Activated naive CD4-positive, alpha-beta T cell treated with anti-CD3 and anti-CD28 coated beads, Interleukin-2, amount 10 ng/mL, durations not matched to agents 7 days and 5 days (primary cell): Measurements from ENCODE around the gene FBXO17.

Experiments
- CTCF ChIA-PET: fragments of 350-600 bp; sonication (Branson Sonifier 250); formaldehyde crosslinking; loops from one replicate; lab custom pipeline; 2021; ENCODE audit warnings: antibody characterized with exemption; lab: Charles Lee
- DNase-seq: peaks from one replicate; pipeline ENCODE4 v3.0.0-alpha.2; 2020
- H3K27ac Mint-ChIP-seq: one replicate; pipeline ENCODE4 v1.8.0; 2021; ENCODE audit warnings: mild to moderate bottlenecking, moderate library complexity, mixed read lengths
- H3K27me3 Mint-ChIP-seq: one replicate; pipeline ENCODE4 v1.8.0; 2021; ENCODE audit warnings: mild to moderate bottlenecking, mixed read lengths
- H3K36me3 Mint-ChIP-seq: one replicate; pipeline ENCODE4 v1.8.0; 2021; ENCODE audit warnings: mixed read lengths
- H3K4me1 Mint-ChIP-seq: one replicate; pipeline ENCODE4 v1.8.0; 2021; ENCODE audit warnings: mixed read lengths
- H3K4me3 Mint-ChIP-seq: one replicate; pipeline ENCODE4 v1.8.0; 2021; ENCODE audit warnings: mild to moderate bottlenecking, moderate library complexity, mixed read lengths
- H3K9me3 Mint-ChIP-seq: one replicate; pipeline ENCODE4 v1.8.0; 2021; ENCODE audit warnings: mixed read lengths

FBXO17 gene

DNA sequence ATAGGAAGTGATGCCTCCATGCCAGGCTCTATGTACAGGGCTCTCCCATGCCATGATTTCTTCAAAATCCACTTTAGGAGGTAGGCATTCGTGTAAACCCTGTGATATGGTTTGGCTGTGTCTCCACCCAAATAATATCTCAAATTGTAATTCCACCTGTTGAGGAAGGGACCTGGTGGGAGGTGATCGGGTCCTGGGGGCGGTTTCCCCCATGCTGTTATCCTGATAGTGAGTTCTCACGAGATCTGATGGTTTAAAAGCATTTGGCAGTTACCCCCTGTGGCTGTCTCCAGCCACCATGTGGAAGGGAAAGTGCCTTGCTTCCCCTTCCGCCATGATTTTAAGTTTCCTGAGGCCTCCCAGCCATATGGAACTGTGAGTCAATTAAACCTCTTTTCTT is 53.1 kb downstream of the FBXO17 start:
- Mint-ChIP-seq H3K27ac (no peak overlapping the region), H3K27me3 (no peaks in the 10 kb centered on the region), H3K9me3 (no peaks in the 10 kb centered on the region), H3K4me3 (no peak overlapping the region), H3K36me3 (peaks cover 6% of the 10 kb centered on the region), H3K4me1 (no peaks in the 10 kb centered on the region)
- DNase-seq, result no peak
- CTCF ChIA-PET, result no interaction called here

DNA sequence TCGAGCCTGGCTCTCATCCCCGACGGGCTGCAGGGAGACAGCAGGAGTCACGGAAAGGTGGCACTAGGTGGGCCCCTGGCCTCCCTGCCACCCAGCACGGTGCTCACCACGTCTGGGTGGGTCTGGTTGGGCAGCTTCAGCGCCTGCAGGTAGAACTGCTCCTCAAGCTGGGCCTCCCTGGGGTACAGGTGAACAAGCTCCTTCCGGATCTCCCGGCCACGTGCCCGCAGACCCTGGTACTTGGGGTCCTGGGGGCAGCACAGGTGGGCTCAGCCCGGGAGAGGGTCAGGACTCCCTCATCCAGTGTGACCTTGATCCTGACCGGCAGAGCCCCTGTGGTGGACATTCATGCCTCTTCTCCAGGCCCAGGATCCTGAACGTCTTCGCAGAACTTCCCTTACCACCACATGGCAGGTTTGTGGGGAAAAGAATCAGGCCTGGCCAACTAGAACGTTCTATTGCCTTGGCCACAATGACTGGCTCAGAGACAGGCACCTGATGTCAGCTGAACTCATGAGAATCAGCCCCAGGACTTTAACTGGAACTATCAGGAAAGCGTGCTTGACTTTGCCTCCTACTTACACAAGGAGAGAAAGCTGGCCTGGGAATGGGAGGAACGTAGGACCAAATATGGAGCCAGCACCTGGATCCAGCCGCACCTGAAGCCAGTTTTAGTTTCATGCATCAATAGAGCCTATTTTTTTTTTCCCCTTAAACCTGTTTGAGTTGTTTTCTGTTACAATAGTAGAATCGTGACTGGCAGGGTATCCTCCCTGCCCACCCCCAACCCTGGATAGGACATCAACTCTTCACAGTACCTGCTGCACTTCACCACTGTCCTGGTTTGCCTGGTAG is 53.9 kb downstream of the FBXO17 start:
- Mint-ChIP-seq H3K4me3 (no peak overlapping the region), H3K27me3 (no peaks in the 10 kb centered on the region), H3K4me1 (no peaks in the 10 kb centered on the region), H3K36me3 (peaks cover 6% of the 10 kb centered on the region), H3K9me3 (no peaks in the 10 kb centered on the region), H3K27ac (no peak overlapping the region)
- CTCF ChIA-PET, result no interaction called here
- no peak for DNase-seq

DNA sequence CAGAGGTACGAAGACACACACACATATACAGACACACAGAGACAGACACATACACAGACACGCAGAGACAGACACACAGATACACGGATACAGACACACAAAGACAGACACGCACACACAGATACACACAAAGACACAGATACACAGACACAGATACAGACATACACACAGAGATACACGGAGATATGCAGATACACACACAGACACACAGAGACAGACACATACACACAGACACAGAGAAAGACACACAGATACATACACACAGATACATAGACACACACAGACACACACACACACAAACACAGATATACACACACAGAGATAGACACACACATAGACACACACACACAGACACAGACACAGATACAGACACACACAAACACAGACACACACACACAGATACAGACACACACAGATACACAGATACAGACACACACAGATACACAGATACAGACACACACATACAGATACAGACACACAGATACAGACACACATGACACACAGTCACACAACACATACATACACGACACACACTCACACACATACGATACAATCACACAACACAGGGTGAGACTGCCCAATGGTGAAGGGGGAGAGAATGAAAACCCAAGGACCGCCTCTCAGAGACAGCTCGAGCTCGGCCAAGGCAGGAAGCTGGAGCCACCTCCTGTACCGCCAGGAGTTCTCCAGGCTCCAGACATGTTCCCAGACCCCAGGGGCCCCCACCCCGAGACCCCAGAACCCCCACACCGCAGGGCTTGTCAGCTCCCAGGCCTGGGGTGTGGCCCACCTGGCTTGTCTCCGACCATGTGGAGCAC is 54.7 kb downstream of the FBXO17 start:
- H3K27me3 Mint-ChIP-seq, result no peaks in the 10 kb centered on the region
- CTCF ChIA-PET, result interaction anchor here (1.4 kb wide), 1 partner anchor 10 kb away, joined by 4 read pairs; the partner anchor contains the start of genes MRPS12 and SARS2
- H3K4me1 Mint-ChIP-seq, result no peaks in the 10 kb centered on the region
- no peak overlapping the region for H3K27ac Mint-ChIP-seq
- H3K4me3 Mint-ChIP-seq, result no peak overlapping the region
- peaks cover 3% of the 10 kb centered on the region for H3K36me3 Mint-ChIP-seq
- DNase-seq, result no peak
- H3K9me3 Mint-ChIP-seq, result no peaks in the 10 kb centered on the region

DNA sequence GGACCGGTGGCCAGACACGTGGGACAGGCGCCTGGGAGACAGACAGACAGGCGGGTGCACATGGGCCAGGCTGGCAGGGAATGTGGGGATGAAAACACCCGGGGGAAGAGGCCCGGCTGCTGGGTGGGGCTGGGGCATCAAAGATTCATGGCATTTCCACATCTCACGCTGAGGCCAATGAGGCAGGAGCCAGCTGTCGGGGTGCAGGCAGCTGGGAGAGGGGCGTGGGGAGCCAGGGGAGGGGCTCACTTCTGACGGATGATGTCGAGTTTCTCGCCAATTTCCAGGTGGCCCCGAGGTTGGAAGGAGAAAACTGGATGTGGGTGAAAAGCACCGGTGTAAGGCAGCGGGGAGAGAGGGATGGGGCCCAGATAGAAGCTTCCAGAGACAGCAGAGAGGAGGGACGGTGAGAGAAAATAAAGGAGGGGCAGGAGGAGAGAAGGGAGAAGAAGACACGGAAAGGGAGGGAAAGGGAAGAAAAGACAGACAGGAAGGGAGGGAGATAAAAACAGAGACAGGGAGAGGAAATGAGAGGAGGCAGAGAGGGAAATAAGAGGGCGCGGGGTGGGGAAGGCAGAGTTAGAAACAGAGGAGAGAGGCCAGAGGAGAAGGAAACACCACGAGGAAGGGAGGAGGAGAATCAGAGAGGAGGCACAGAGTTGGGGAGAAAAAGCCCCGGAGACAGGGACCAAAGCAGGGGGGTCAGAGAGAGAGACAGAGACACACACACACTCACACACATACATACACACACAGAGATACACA is 55.5 kb downstream of the FBXO17 start:
- no peaks in the 10 kb centered on the region for H3K9me3 Mint-ChIP-seq
- H3K4me1 Mint-ChIP-seq, result no peaks in the 10 kb centered on the region
- no peaks in the 10 kb centered on the region for H3K27me3 Mint-ChIP-seq
- H3K27ac Mint-ChIP-seq, result no peak overlapping the region
- no peak for DNase-seq
- peaks cover 3% of the 10 kb centered on the region for H3K36me3 Mint-ChIP-seq
- no peak overlapping the region for H3K4me3 Mint-ChIP-seq
- CTCF ChIA-PET, result interaction anchor here (1.4 kb wide), 1 partner anchor 11 kb away, joined by 4 read pairs; the partner anchor contains the start of genes MRPS12 and SARS2

DNA sequence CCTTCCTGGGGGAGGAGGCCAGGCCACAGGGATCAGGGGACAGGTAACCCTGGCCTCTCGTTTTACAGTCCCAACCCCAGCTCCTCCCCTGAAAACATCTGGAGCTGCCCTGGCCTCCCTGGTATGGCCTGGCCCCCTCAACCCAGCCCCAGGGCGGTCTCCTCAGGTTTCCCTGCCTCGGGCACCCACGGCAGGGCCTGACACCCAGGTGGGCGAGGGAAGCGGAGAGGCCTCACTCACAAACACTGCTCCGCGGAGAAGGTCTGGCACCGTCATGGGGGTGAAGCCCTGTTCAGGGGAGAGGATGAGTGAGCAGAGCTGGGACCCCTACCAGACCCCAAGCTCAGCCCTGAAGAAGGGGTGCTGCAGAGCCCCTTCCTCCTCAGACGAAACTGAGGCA is 57.0 kb downstream of the FBXO17 start:
- no peaks in the 10 kb centered on the region for H3K36me3 Mint-ChIP-seq
- no peaks in the 10 kb centered on the region for H3K4me1 Mint-ChIP-seq
- DNase-seq, result no peak
- CTCF ChIA-PET, result interaction anchor here (1.4 kb wide), 1 partner anchor 12 kb away, joined by 3 read pairs; the partner anchor contains the start of genes MRPS12 and SARS2
- no peaks in the 10 kb centered on the region for H3K9me3 Mint-ChIP-seq
- H3K27ac Mint-ChIP-seq, result no peak overlapping the region
- no peak overlapping the region for H3K4me3 Mint-ChIP-seq
- H3K27me3 Mint-ChIP-seq, result no peaks in the 10 kb centered on the region

DNA sequence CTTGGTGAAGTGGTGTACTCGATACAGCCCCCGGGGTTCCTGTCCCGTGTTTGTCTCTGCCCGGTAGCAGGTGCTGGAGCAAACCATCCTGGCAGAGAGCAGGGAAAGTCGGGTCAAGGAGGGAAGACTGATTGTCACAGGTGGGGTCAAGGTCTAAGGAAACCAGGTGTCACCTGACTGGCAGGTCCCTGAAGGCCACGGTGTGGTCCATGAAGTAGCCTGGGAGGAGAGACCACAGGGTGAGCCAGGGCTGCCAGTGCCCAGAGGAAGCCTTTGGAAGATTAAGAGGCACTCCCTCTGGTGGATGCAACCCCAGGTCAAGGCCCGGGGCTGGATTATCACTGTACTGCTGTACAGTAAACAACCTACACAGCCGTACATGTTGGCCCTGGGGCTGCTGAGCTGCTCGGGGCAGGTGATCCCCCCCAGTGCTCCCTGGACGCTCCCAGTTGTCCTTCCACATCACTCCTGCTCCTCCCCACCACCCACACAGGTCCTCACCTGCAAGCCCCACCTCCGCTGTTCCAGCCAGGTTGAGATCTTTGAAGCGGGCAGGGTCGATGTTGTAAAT is 57.5 kb downstream of the FBXO17 start:
- H3K27me3 Mint-ChIP-seq, result no peaks in the 10 kb centered on the region
- H3K36me3 Mint-ChIP-seq, result no peaks in the 10 kb centered on the region
- no peaks in the 10 kb centered on the region for H3K9me3 Mint-ChIP-seq
- no peak for DNase-seq
- H3K4me3 Mint-ChIP-seq, result no peak overlapping the region
- CTCF ChIA-PET, result interaction anchor here (1.4 kb wide), 1 partner anchor 12 kb away, joined by 3 read pairs; the partner anchor contains the start of genes MRPS12 and SARS2
- H3K27ac Mint-ChIP-seq, result no peak overlapping the region
- no peaks in the 10 kb centered on the region for H3K4me1 Mint-ChIP-seq

DNA sequence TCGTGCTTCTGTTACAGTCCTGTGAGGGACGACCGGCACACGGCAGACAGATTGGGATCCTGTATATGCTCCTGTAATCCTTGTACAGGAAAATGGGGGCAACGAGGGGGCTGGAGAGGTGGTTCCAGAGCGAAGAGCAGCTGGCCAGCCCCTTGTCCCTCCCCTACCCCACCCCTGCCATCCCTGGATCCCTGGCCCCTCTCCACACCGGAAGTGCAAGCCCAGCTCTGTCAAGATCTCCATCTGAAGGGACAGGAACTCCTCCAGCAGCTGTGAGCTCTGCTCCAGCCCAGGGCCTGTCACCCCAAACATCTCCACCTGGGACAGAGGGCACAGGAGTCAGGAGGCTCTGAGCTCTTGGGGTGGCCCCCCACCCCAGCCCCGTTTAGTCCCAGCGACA is 58.0 kb downstream of the FBXO17 start:
- no peak for DNase-seq
- Mint-ChIP-seq H3K4me3 (no peak overlapping the region), H3K27me3 (no peaks in the 10 kb centered on the region), H3K9me3 (no peaks in the 10 kb centered on the region), H3K4me1 (no peaks in the 10 kb centered on the region), H3K27ac (no peak overlapping the region), H3K36me3 (no peaks in the 10 kb centered on the region)
- CTCF ChIA-PET, result interaction anchor here (1.4 kb wide), 1 partner anchor 13 kb away, joined by 3 read pairs; the partner anchor contains the start of genes MRPS12 and SARS2

DNA sequence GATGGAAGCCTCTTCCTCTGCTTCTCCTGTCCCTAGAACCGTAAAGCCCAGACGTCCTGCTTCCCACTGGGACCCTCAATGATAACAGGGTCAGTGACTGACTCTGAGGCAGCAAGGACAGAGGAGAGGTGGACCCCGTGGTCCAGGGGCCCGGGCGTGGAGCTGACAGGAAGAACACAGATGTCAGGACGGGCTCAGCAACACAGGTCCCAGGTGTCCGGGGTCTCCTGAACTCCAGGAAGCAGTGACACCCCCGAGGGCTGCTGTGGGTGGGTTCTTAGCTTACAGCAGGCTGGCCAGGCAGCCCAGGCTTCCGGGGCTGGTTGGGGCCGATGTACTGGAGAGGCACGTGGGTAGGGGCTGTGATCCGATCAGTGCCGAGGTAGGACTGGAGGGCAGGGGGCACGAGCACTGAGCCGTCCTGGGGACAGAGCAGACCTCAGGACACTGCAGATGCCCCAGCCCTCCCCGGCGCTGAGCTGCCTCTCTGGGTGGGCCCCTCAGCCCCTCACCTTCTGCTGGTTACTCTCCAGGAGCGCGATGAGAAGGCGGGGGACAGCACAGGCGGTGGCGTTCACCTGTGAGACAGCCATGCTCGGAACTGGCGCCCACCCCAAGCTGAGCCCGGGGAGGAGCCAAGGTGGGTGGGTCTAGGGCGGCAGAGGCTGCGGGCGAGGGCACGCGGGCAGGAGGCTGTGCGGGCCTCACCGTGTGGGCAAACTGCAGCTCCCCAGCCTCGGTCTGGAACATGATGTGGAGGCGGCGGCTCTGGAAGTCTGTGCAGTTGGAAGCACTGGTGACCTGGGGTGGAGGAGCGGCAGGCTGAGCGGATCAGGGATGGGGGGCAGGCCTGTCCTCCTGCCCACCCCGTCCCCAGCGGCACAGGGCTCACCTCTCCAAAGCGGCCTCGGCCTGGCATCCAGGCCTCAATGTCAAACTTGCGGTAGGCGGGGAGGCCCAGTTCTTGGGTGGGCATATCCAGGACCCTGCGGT is 59.9 kb downstream of the FBXO17 start:
- DNase-seq, result no peak
- Mint-ChIP-seq H3K27ac (no peak overlapping the region), H3K36me3 (no peaks in the 10 kb centered on the region), H3K4me3 (no peak overlapping the region), H3K4me1 (no peaks in the 10 kb centered on the region), H3K9me3 (no peaks in the 10 kb centered on the region), H3K27me3 (no peaks in the 10 kb centered on the region)
- CTCF ChIA-PET, result no interaction called here

DNA sequence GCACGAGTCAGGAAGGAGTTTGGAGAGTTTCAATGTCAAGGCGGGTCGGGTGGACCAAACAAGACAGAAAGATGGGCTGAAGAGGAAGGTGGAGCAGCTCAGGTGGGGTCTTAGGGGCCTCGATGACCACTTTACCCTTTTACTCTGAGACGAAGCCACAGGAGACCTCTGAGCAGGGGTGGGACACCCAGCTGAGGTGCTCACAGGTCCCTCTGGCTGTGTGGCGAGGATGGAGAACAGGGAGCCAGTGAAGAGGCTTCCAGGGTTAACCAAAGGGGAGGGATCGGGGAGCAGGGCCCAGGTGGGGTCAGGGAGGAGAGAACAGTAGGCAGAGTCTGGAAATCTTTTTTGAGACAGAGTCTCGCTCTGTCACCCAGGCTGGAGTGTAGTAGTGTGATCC is 61.6 kb downstream of the FBXO17 start:
- Mint-ChIP-seq H3K4me3 (no peak overlapping the region), H3K9me3 (no peaks in the 10 kb centered on the region), H3K27me3 (no peaks in the 10 kb centered on the region), H3K27ac (no peak overlapping the region), H3K4me1 (peaks cover 5% of the 10 kb centered on the region), H3K36me3 (no peaks in the 10 kb centered on the region)
- CTCF ChIA-PET, result no interaction called here
- DNase-seq, result no peak

DNA sequence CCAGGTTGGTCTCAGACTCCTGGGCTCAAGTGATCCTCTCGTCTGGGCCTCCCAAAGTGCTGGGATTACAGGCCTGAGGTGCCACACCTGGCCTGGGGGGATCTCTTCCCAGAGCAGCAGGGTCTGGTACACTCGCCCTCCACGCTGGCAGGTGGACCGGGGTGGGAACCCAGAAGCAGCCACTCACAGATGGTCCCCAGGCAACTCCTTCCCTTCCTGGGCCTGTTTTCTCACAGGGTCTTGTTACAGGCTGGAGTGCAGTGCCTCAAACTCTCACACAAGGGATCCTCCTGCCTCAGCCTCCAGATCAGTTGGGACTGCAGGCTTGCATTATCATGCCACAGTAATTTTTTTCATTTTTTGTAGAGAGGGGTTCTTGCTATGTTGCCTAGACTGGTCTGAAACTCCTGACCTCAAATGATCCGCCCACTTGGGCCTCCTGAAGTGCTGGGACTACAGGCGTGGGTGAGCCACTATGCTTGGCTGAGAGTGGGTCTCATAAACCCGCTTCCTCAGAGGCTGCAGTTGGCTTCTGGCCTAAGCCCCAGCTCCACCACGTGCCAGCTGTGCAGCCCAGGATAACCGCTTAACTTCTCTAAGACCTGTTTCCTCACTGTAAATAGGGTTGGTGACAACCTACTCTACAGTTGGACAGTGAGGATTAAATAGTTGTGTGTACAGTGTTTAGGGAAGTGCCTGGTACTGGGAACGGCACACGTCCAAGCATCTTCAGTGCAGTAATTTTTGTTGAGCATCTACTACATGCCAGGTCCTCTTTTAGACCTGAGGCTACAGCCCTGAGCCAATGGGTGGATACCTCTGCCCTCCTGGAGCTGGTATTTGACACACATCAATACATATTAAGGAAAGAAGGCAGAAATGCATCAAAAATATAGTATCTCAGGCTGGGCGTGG is 62.7 kb downstream of the FBXO17 start:
- CTCF ChIA-PET, result no interaction called here

DNA sequence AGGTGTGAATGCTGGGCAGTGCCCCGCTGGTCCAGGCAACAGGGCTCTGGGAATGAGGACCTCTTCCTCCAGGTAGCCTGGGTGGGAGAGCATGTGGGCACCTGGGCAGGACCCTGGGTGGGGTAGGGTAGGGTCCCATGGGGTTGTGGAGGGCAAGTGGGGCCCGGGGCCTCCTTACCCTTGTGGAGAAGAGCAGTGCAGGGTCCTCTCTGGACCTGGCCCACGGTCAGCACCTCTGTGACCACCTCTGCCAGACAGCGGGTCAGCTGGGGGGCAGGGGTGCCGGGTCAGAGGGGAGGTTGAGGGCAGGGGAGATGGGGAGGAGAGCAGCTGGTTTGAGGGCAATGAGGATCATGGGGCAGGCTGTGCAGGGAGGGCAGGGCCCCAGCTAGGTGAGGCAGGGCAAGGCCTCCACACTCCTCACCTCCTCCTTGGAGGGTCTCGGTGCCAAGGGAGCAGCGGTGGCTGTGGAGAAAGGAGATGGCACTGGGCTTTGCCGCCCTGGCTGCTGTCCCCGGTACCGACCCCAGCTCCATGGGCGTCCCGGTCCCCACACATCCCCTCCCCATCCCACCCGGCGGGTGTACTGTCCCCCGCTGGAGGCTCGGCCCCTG is 64.0 kb downstream of the FBXO17 start:
- DNase-seq, result no peak
- Mint-ChIP-seq H3K27me3 (no peaks in the 10 kb centered on the region), H3K4me3 (no peak overlapping the region), H3K9me3 (peaks cover 6% of the 10 kb centered on the region), H3K36me3 (peaks cover 21% of the 10 kb centered on the region), H3K27ac (no peak overlapping the region), H3K4me1 (peaks cover 10% of the 10 kb centered on the region)
- CTCF ChIA-PET, result no interaction called here

More for the DNA sequence above, 62.7 kb downstream of the FBXO17 start:
- DNase-seq, result no peak
- peaks cover 1% of the 10 kb centered on the region for H3K9me3 Mint-ChIP-seq
- no peaks in the 10 kb centered on the region for H3K27me3 Mint-ChIP-seq
- H3K4me1 Mint-ChIP-seq, result peaks cover 10% of the 10 kb centered on the region
- peaks cover 7% of the 10 kb centered on the region for H3K36me3 Mint-ChIP-seq
- H3K27ac Mint-ChIP-seq, result no peak overlapping the region
- H3K4me3 Mint-ChIP-seq, result no peak overlapping the region

DNA sequence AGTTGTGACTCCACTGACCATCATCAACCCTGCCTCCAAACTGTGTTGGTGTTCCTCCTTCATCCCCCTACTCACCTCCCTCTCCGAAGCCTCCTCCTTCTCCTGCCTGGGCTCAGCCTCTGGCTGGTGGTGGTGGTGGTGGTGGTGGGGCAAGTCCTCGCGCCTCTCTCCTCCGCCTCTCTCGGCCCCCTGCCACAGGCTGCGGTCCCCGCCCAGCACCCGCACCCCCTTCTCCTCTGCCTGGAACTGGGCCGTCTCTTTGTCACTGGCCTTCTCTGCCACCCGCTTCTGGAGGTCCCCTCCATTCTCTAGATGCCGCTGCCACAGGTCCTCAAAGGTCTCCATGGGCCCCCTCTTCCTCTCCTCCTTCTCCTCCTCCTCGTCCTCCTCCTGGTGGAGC is 65.1 kb downstream of the FBXO17 start:
- Mint-ChIP-seq H3K9me3 (peaks cover 6% of the 10 kb centered on the region), H3K4me3 (no peak overlapping the region), H3K36me3 (peaks cover 23% of the 10 kb centered on the region), H3K27ac (no peak overlapping the region), H3K4me1 (peaks cover 10% of the 10 kb centered on the region), H3K27me3 (no peaks in the 10 kb centered on the region)
- CTCF ChIA-PET, result no interaction called here
- DNase-seq, result no peak
